Neural cell (in vitro differentiated cells): Measurements from ENCODE around the gene EFTUD2.

ENCODE experiments used
- EP300 ChIP-seq: fragments of 450-650 bp; conservative IDR thresholded peaks from 2 replicates; pipeline ENCODE4 v1.6.1; 2014; ENCODE audit warnings: antibody characterized with exemption, mild to moderate bottlenecking, moderate library complexity; ENCODE audit not compliant: poor library complexity, severe bottlenecking
- EZH2 ChIP-seq: fragments of 200-600, 300-800 bp; shearing (Covaris generic), sonication (generic); IDR thresholded peaks from 2 replicates; pipeline ENCODE4 v1.6.1; 2014; ENCODE audit warnings: antibody characterized with exemption, low read length, borderline replicate concordance, mild to moderate bottlenecking; ENCODE audit not compliant: insufficient read depth, poor library complexity, severe bottlenecking
- POLR2AphosphoS5 ChIP-seq: IDR thresholded peaks from 2 replicates; pipeline ENCODE4 v1.6.1; 2012
- REST ChIP-seq: IDR thresholded peaks from 2 replicates; pipeline ENCODE4 v1.6.1; 2012; ENCODE audit warnings: borderline replicate concordance
- TF ChIP-seq, protein P1 (sequence below): fragments of 450-650 bp; IDR thresholded peaks from 2 replicates; pipeline ENCODE4 v1.5.1; 2014; ENCODE audit warnings: antibody characterized with exemption, mild to moderate bottlenecking, moderate library complexity; ENCODE audit not compliant: poor library complexity, severe bottlenecking

DNA sequence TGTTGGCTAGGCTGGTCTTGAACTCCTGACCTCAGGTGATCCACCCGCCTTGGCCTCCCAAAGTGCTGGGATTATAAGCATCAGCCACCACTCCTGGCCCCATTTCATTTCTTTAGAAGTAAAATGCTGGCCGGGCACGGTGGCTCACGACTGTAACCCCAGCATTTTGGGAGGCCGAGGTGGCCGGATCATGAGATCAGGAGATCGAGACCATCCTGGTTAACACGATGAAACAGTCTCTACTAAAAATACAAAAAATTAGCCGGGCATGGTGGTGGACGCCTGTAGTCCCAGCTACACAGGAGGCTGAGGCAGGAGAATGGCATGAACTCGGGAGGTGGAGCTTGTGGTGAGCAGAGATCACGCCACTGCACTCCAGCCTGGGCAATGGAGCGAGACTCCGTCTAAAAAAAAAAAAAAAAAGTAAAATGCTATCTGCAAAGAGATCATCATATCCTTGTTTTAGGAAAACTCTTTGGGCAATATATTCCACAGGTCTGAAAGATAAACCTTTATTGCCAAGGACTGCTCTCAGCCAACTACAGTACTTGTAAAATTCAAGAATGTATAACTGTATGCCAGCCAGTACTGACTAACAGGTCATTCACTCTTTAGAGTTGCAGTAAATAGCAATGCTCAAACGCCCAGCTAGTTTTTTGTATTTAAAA is 73.0 kb downstream of the EFTUD2 start:
- TF ChIP-seq POLR2AphosphoS5: no peak
- no peak for TF ChIP-seq EP300
- TF ChIP-seq, protein P1, sequence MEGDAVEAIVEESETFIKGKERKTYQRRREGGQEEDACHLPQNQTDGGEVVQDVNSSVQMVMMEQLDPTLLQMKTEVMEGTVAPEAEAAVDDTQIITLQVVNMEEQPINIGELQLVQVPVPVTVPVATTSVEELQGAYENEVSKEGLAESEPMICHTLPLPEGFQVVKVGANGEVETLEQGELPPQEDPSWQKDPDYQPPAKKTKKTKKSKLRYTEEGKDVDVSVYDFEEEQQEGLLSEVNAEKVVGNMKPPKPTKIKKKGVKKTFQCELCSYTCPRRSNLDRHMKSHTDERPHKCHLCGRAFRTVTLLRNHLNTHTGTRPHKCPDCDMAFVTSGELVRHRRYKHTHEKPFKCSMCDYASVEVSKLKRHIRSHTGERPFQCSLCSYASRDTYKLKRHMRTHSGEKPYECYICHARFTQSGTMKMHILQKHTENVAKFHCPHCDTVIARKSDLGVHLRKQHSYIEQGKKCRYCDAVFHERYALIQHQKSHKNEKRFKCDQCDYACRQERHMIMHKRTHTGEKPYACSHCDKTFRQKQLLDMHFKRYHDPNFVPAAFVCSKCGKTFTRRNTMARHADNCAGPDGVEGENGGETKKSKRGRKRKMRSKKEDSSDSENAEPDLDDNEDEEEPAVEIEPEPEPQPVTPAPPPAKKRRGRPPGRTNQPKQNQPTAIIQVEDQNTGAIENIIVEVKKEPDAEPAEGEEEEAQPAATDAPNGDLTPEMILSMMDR: no peak
- no peak for TF ChIP-seq REST
- no peak for TF ChIP-seq EZH2
